Neuronal stem cell (in vitro differentiated cells): ENCODE data around the gene PTGFR.

Experiments
- DNase-seq: peaks from one replicate; pipeline ENCODE4 v3.0.0-alpha.2; 2013; ENCODE audit warnings: low spot score
- H2AFZ ChIP-seq: one replicate; pipeline ENCODE4 v1.6.1; 2013; ENCODE audit warnings: mild to moderate bottlenecking, low read length, inconsistent platforms
- H2AK5ac ChIP-seq: 2 replicates; pipeline ENCODE4 v1.6.1; 2013; ENCODE audit warnings: low read depth, mild to moderate bottlenecking, inconsistent platforms, low read length, moderate library complexity, mixed read lengths
- H2BK120ac ChIP-seq: 2 replicates; pipeline ENCODE4 v1.6.1; 2013; ENCODE audit warnings: low read depth, mild to moderate bottlenecking, inconsistent platforms, low read length, moderate library complexity, mixed read lengths
- H2BK12ac ChIP-seq: one replicate; pipeline ENCODE4 v1.6.1; 2013; ENCODE audit warnings: low read length, inconsistent platforms
- H2BK15ac ChIP-seq: 2 replicates; pipeline ENCODE4 v1.6.1; 2013; ENCODE audit warnings: mild to moderate bottlenecking, low read length, inconsistent platforms, mixed read lengths
- H2BK5ac ChIP-seq: one replicate; pipeline ENCODE4 v1.6.1; 2013; ENCODE audit warnings: inconsistent platforms, mild to moderate bottlenecking, low read length, moderate library complexity
- H3K14ac ChIP-seq: one replicate; pipeline ENCODE4 v1.6.1; 2013; ENCODE audit warnings: low read length, inconsistent platforms
- H3K18ac ChIP-seq: 2 replicates; pipeline ENCODE4 v1.6.1; 2013; ENCODE audit warnings: low read length, inconsistent platforms
- H3K23ac ChIP-seq: 2 replicates; pipeline ENCODE4 v1.6.1; 2013; ENCODE audit warnings: low read depth, mild to moderate bottlenecking, mixed read lengths, low read length, inconsistent platforms; ENCODE audit not compliant: poor library complexity
- H3K27ac ChIP-seq: replicated peaks from 3 replicates; pipeline ENCODE4 v1.5.1; 2013; ENCODE audit warnings: low read length, inconsistent platforms
- H3K27me3 ChIP-seq, 3 experiments: 2 replicates each; pipeline ENCODE4 v1.6.1; 2013; ENCODE audit warnings: low read length in 3 of 3, mild to moderate bottlenecking in 2 of 3, inconsistent platforms in 1 of 3, low read depth in 1 of 3, mixed read lengths in 1 of 3, moderate library complexity in 1 of 3; ENCODE audit not compliant: control insufficient read depth in 3 of 3, insufficient read depth in 3 of 3
- H3K36me3 ChIP-seq, 2 donors: replicated peaks in 1 of 2; 2 replicates each; pipeline ENCODE4 v1.6.1; 2013; ENCODE audit warnings: low read length in 2 of 2; ENCODE audit not compliant: control insufficient read depth in 2 of 2, insufficient read depth in 2 of 2
- H3K4ac ChIP-seq: 2 replicates; pipeline ENCODE4 v1.6.1; 2013; ENCODE audit warnings: inconsistent platforms, mild to moderate bottlenecking, low read length, moderate library complexity
- H3K4me1 ChIP-seq, 2 donors: 1 replicate in 1 of 2; 2 replicates in 1 of 2; pipeline ENCODE4 v1.6.1; 2013; ENCODE audit warnings: low read length in 2 of 2, low read depth in 1 of 2; ENCODE audit not compliant: control insufficient read depth in 2 of 2, insufficient read depth in 1 of 2
- H3K4me2 ChIP-seq: one replicate; pipeline ENCODE4 v1.6.1; 2013; ENCODE audit warnings: mild to moderate bottlenecking, low read length, inconsistent platforms; ENCODE audit not compliant: insufficient read depth, poor library complexity, severe bottlenecking
- H3K4me3 ChIP-seq, 2 donors: 2 replicates each; pipeline ENCODE4 v1.5.1; 2013; ENCODE audit warnings: low read length in 2 of 2, mild to moderate bottlenecking in 2 of 2, inconsistent platforms in 1 of 2, moderate library complexity in 1 of 2
- H3K79me1 ChIP-seq: one replicate; pipeline ENCODE4 v1.6.1; 2013; ENCODE audit warnings: low read depth, mild to moderate bottlenecking, inconsistent platforms, low read length, moderate library complexity
- H3K9ac ChIP-seq: one replicate; pipeline ENCODE4 v1.6.1; 2013; ENCODE audit warnings: mild to moderate bottlenecking, low read depth, low read length, inconsistent platforms; ENCODE audit not compliant: poor library complexity
- H3K9me3 ChIP-seq, 2 donors: replicated peaks in 1 of 2; 2 replicates each; pipeline versions ENCODE3 to v1.6.1; 2013; ENCODE audit warnings: low read length in 2 of 2, mild to moderate bottlenecking in 2 of 2, inconsistent platforms in 1 of 2, low read depth in 1 of 2, mixed read lengths in 1 of 2, moderate library complexity in 1 of 2; ENCODE audit not compliant: control insufficient read depth in 2 of 2, insufficient read depth in 1 of 2
- H4K8ac ChIP-seq: one replicate; pipeline ENCODE4 v1.6.1; 2013; ENCODE audit warnings: low read depth, mild to moderate bottlenecking, inconsistent platforms, low read length, moderate library complexity
- H4K91ac ChIP-seq: one replicate; pipeline ENCODE4 v1.6.1; 2013; ENCODE audit warnings: low read length, low read depth, mild to moderate bottlenecking, inconsistent platforms; ENCODE audit not compliant: poor library complexity
- WGBS, 2 donors: extraction: QIAGEN DNeasy Blood & Tissue Kit; methylation state at CpG; one replicate each; pipeline ENCODE4 v1.1.7; 2013; ENCODE audit warnings: missing lambda C conversion rate in 2 of 2, mixed read lengths in 1 of 2; ENCODE audit not compliant: insufficient read length in 2 of 2, insufficient replicate concordance in 1 of 2; ENCODE audit errors: extremely low coverage in 2 of 2; 5-methylcytosine and 5-hydroxymethylcytosine counted together

Gene PTGFR

GRCh38 chr1:78565393-78565792, 74.6 kb downstream of the PTGFR start:
- Histone ChIP-seq H4K91ac (no peak overlapping the region), H3K4me3 (no peak overlapping the region), H3K9me3 (no peaks in the 10 kb centered on the region), H3K23ac (no peak overlapping the region), H2BK5ac (no peak overlapping the region), H2AK5ac (no peak overlapping the region), H3K36me3 (no peaks in the 10 kb centered on the region), H2AFZ (no peak overlapping the region), H2BK15ac (no peak overlapping the region), H3K27me3 (no peaks in the 10 kb centered on the region), H3K4me1 (no peaks in the 10 kb centered on the region), H3K18ac (no peak overlapping the region), H3K4ac (no peak overlapping the region), H4K8ac (no peak overlapping the region), H3K14ac (no peak overlapping the region), H3K27ac (no peak overlapping the region), H3K79me1 (no peaks in the 10 kb centered on the region), H2BK12ac (no peak overlapping the region), H3K9ac (no peak overlapping the region), H3K4me2 (no peak overlapping the region), H2BK120ac (no peak overlapping the region)
- no CpG with 5 or more reads among the region's 2 CpGs for WGBS, 2 donors
- DNase-seq: no peak

- H2AK5ac ChIP-seq: no peak overlapping the region
- H3K4ac ChIP-seq: no peak overlapping the region
- H2BK12ac ChIP-seq: no peak overlapping the region
- H3K27me3 ChIP-seq: no peaks in the 10 kb centered on the region
- H2BK15ac ChIP-seq: no peak overlapping the region
- no peak overlapping the region for H3K9ac ChIP-seq
- H3K36me3 ChIP-seq: no peaks in the 10 kb centered on the region
- H3K4me2 ChIP-seq: no peak overlapping the region
- no peak overlapping the region for H2BK120ac ChIP-seq
- no peak for DNase-seq
- no peak overlapping the region for H4K91ac ChIP-seq
- no peak overlapping the region for H3K18ac ChIP-seq
- no peak overlapping the region for H4K8ac ChIP-seq
- H3K23ac ChIP-seq: no peak overlapping the region
- no CpG with 5 or more reads among the region's 2 CpGs for WGBS, 2 donors
- H3K79me1 ChIP-seq: no peaks in the 10 kb centered on the region
- no peak overlapping the region for H2BK5ac ChIP-seq
- no peak overlapping the region for H3K4me3 ChIP-seq
- H3K27ac ChIP-seq: no peak overlapping the region
- no peak overlapping the region for H2AFZ ChIP-seq
- no peak overlapping the region for H3K14ac ChIP-seq
- no peaks in the 10 kb centered on the region for H3K4me1 ChIP-seq
- no peaks in the 10 kb centered on the region for H3K9me3 ChIP-seq
These were observed 79.8 kb downstream of the PTGFR start for GRCh38 chr1:78570539-78570938.

GRCh38 chr1:78577257-78578100, 86.7 kb downstream of the PTGFR start:
- H2BK12ac ChIP-seq: no peak overlapping the region
- H3K36me3 ChIP-seq: no peaks in the 10 kb centered on the region
- H3K18ac ChIP-seq: no peak overlapping the region
- no peaks in the 10 kb centered on the region for H3K79me1 ChIP-seq
- H2BK5ac ChIP-seq: no peak overlapping the region
- no peak overlapping the region for H3K27ac ChIP-seq
- no peak overlapping the region for H4K8ac ChIP-seq
- no peak overlapping the region for H3K23ac ChIP-seq
- no peak overlapping the region for H3K4ac ChIP-seq
- H4K91ac ChIP-seq: no peak overlapping the region
- no peak overlapping the region for H3K14ac ChIP-seq
- WGBS, 2 donors: no CpG with 5 or more reads among the region's 9 CpGs
- no peaks in the 10 kb centered on the region for H3K9me3 ChIP-seq
- H3K4me3 ChIP-seq: no peak overlapping the region
- H3K4me1 ChIP-seq: no peaks in the 10 kb centered on the region
- no peak overlapping the region for H3K9ac ChIP-seq
- no peak overlapping the region for H2AFZ ChIP-seq
- no peak for DNase-seq
- H2BK15ac ChIP-seq: no peak overlapping the region
- no peak overlapping the region for H2AK5ac ChIP-seq
- H2BK120ac ChIP-seq: no peak overlapping the region
- no peak overlapping the region for H3K4me2 ChIP-seq
- no peaks in the 10 kb centered on the region for H3K27me3 ChIP-seq

DNA sequence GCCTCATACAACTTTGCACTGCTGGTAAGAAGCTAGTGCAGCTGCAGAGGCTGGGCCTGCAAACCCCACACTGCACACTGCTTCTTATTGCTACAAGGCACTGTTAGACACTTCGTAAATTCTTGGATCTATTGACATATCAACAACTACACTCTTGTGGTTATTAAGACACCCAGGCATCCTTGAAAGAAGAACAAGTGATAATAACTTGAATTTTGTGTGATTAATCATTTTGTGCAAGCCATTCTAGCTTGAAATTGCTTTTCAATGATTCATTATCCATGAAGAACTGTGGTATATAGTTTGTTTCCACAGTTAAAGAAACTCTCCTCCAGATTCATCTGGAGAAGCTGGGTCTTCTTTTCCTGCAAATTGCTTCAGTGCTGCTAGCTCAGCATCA, 95.8 kb downstream of the PTGFR start:
- H3K9ac ChIP-seq: no peak overlapping the region
- H2BK15ac ChIP-seq: no peak overlapping the region
- H3K4me1 ChIP-seq: no peaks in the 10 kb centered on the region
- no peak overlapping the region for H3K14ac ChIP-seq
- no peak overlapping the region for H3K18ac ChIP-seq
- no peak overlapping the region for H2BK5ac ChIP-seq
- no peak overlapping the region for H3K4me3 ChIP-seq
- H2AFZ ChIP-seq: no peak overlapping the region
- H2BK120ac ChIP-seq: no peak overlapping the region
- H3K79me1 ChIP-seq: no peaks in the 10 kb centered on the region
- no peak overlapping the region for H3K4me2 ChIP-seq
- H3K27me3 ChIP-seq: no peaks in the 10 kb centered on the region
- H3K27ac ChIP-seq: no peak overlapping the region
- H3K4ac ChIP-seq: no peak overlapping the region
- no peak overlapping the region for H2BK12ac ChIP-seq
- H3K23ac ChIP-seq: no peak overlapping the region
- no peak overlapping the region for H2AK5ac ChIP-seq
- H3K9me3 ChIP-seq: no peaks in the 10 kb centered on the region
- H4K8ac ChIP-seq: no peak overlapping the region
- H4K91ac ChIP-seq: no peak overlapping the region
- no CpG with 5 or more reads among the region's 1 CpG for WGBS, 2 donors
- H3K36me3 ChIP-seq: no peaks in the 10 kb centered on the region
- no peak for DNase-seq
